Psoas muscle (tissue), 8 donors: ENCODE data around the gene SRP9. TPM values are rescaled to one million over a fixed set of nuclear protein-coding genes. Genes with fewer than 3 reads are reported as not detected.

ENCODE experiments used
- ATAC-seq, 4 donors: fragments of 200-7000 bp; cut with Tn5 transposase; one replicate each; pipeline ENCODE4 v1.9.1; 2020; ENCODE audit warnings: moderate library complexity in 3 of 4, mild to moderate bottlenecking in 2 of 4
- DNase-seq, 2 donors: peaks; one replicate each; pipeline ENCODE4 v3.0.0-alpha.2; 2020
- H3K27ac ChIP-seq: fragments of 200-600 bp; one replicate; pipeline ENCODE4 v1.8.0; 2022
- H3K27me3 ChIP-seq, 3 donors: fragments of 200-600 bp in 1 of 3; one replicate each; pipeline versions ENCODE4 v1.6.1 to v1.8.0; 2013 to 2022; ENCODE audit warnings: low read length in 2 of 3, mild to moderate bottlenecking in 2 of 3, moderate library complexity in 1 of 3; ENCODE audit not compliant: insufficient read depth in 3 of 3
- H3K36me3 ChIP-seq, 2 donors: fragments of 200-600 bp in 1 of 2; one replicate each; pipeline versions ENCODE4 v1.6.1 to v1.8.0; 2013 to 2022; ENCODE audit warnings: low read depth in 1 of 2, mild to moderate bottlenecking in 1 of 2, moderate library complexity in 1 of 2; ENCODE audit not compliant: insufficient read depth in 1 of 2
- H3K4me1 ChIP-seq: fragments of 200-600 bp; one replicate; pipeline ENCODE4 v1.8.0; 2022
- H3K4me3 ChIP-seq: fragments of 200-600 bp; one replicate; pipeline ENCODE4 v1.8.0; 2022; ENCODE audit warnings: mild to moderate bottlenecking
- H3K9me3 ChIP-seq: fragments of 200-600 bp; one replicate; pipeline ENCODE4 v1.8.0; 2022
- CTCF ChIP-seq: fragments of 200-600 bp; IDR thresholded peaks from one replicate; pipeline ENCODE4 v1.8.0; 2022; ENCODE audit warnings: antibody characterized with exemption
- WGBS, 3 donors: extraction: QIAGEN DNeasy Blood & Tissue Kit; methylation state at CpG; one replicate each; pipeline versions ENCODE4 v1.1.6 to v1.1.7; 2013; 5-methylcytosine and 5-hydroxymethylcytosine counted together
- intact Hi-C, 2 donors: fragments of 100-400 bp; cut with DNase I; formaldehyde crosslinking; loops; one replicate each; pipeline versions ENCODE4 v1.11.0 to v1.14.2; 2022
- polyA plus RNA-seq, 3 donors: library from polyadenylated mRNA; stranded (reverse); fragments of 200-250 nt; gene quantifications; one replicate each; pipeline ENCODE4 v1.2.3, GENCODE V29; 2013
- total RNA-seq, 4 donors: library from RNA; stranded (reverse); fragmentation: NEBNext Ultra II Directional in 2 of 4; extraction: Animal tissue kit (Norgen Biotek cat#: 25700) in 2 of 4; gene quantifications; one replicate each; pipeline versions ENCODE4 v1.2.1 to v1.2.4, GENCODE V29; 2021 to 2023
- donor health status: healthy with polysubstance abuse.
- donor health status: DM: no; HTN: no; CAD: no; lungs with moderate emphysema.
- donor health status: Bipolar disorder and iron deficiency.
- donor health status: healthy.
- donor health status: DM: yes; HTN: yes; CAD: no.
- donor health status: DM: no; HTN: no; CAD: no.
- donor health status: DM: no; HTN: no; CAD: no.
- donor health status: DM: yes; HTN: yes; CAD: no.

Gene SRP9
- total and polyA plus RNA-seq, 7 donors: 137 to 216 (median 143) TPM

- H3K27me3 ChIP-seq: no peaks in the 10 kb centered on the region
- H3K27ac ChIP-seq: peak overlapping the region; percentile 5
- peaks cover 33% of the 10 kb centered on the region for H3K4me1 ChIP-seq
- 60 to 78% (median 64%) methylated on average over 4 of the region's 4 CpGs for WGBS, 3 donors
- H3K4me3 ChIP-seq: no peak overlapping the region
- ATAC-seq (no peak), DNase-seq (no peak)
- H3K9me3 ChIP-seq: no peaks in the 10 kb centered on the region
- H3K36me3 ChIP-seq: no peaks in the 10 kb centered on the region
- intact Hi-C loops: loop anchor here (2.0 to 10.0 kb wide), 7 partner anchors 114 to 297 kb away; partner anchors contain the start of gene ENAH (in 1 of the 2)
- TF ChIP-seq CTCF: no peak
These were observed 5.8 kb upstream of the SRP9 start for GRCh38 chr1:225771661-225772322.

GRCh38 chr1:225772323-225772768, 5.3 kb upstream of the SRP9 start:
- Histone ChIP-seq H3K36me3 (no peaks in the 10 kb centered on the region), H3K27me3 (no peaks in the 10 kb centered on the region), H3K4me1 (peaks cover 31% of the 10 kb centered on the region), H3K4me3 (no peak overlapping the region), H3K27ac (peak overlapping the region; percentile 5), H3K9me3 (no peaks in the 10 kb centered on the region)
- peak; percentile 87 for TF ChIP-seq CTCF
- DNase-seq: peak; percentile 80 to 89
- peak; percentile 90 to 93 (median 90) for ATAC-seq
- intact Hi-C loops: loop anchor here (2.0 to 10.0 kb wide), 7 partner anchors 115 to 298 kb away; partner anchors contain the start of gene ENAH (in 1 of the 2)
- WGBS, 3 donors: 18 to 24% (median 21%) methylated on average over 5 of the region's 5 CpGs

GRCh38 chr1:225772848-225773247, 4.8 kb upstream of the SRP9 start:
- WGBS, 3 donors: 83 to 87% (median 83%) methylated on average over 4 of the region's 4 CpGs
- no peaks in the 10 kb centered on the region for H3K9me3 ChIP-seq
- no peaks in the 10 kb centered on the region for H3K36me3 ChIP-seq
- ATAC-seq (no peak), DNase-seq (no peak)
- no peaks in the 10 kb centered on the region for H3K27me3 ChIP-seq
- intact Hi-C loops: loop anchor here (1.0 to 10.0 kb wide), 8 partner anchors 116 to 298 kb away; partner anchors contain the start of gene ENAH (in 1 of the 2)
- no peak overlapping the region for H3K27ac ChIP-seq
- no peak overlapping the region for H3K4me3 ChIP-seq
- peaks cover 26% of the 10 kb centered on the region for H3K4me1 ChIP-seq
- no peak for TF ChIP-seq CTCF

- H3K4me1 ChIP-seq: peaks cover 27% of the 10 kb centered on the region
These were observed 3.1 kb upstream of the SRP9 start for GRCh38 chr1:225774281-225775147.

More at GRCh38 chr1:225774281-225775147, 3.1 kb upstream of the SRP9 start:
- no peak for DNase-seq
- no peak overlapping the region for H3K4me3 ChIP-seq
- intact Hi-C loops: loop anchor here (5.0 to 10.0 kb wide), 8 partner anchors 38 to 222 kb away; partner anchors contain the start of genes EPHX1 (in 2 of the 2) and ENAH (in 1 of the 2)
- no peak for ATAC-seq
- H3K27ac ChIP-seq: no peak overlapping the region
- no peaks in the 10 kb centered on the region for H3K36me3 ChIP-seq
- 48 to 61% (median 53%) methylated on average over 3 of the region's 3 CpGs for WGBS, 3 donors
- H3K9me3 ChIP-seq: no peaks in the 10 kb centered on the region
- TF ChIP-seq CTCF: no peak
- no peaks in the 10 kb centered on the region for H3K27me3 ChIP-seq
